Stimulated activated effector memory CD8-positive, alpha-beta T cell treated with anti-CD3 and anti-CD28 coated beads, Interleukin-12 subunit alpha, Interleukin-12 subunit beta, amount 100 ng/mL, for 72 hours (primary cell): ENCODE measurements around the gene NT5DC3.
"Not testable (repeated sequence)": the region's sequence is repeated elsewhere in the genome, so short reads cannot be mapped to it uniquely, and the experiment has no call there.

Experiments used
- ATAC-seq: fragments of 150-1000 bp; cut with Tn5 transposase; 2 replicates; pipeline ENCODE4 v1.10.0; 2021
- DNase-seq, 2 donors: peaks; one replicate each; pipeline ENCODE4 v3.0.0; 2021 to 2022; ENCODE audit warnings: low spot score in 2 of 2
- H3K27ac Mint-ChIP-seq: one replicate; pipeline ENCODE4 v1.8.0; 2022; ENCODE audit warnings: mild to moderate bottlenecking, mixed read lengths
- H3K36me3 Mint-ChIP-seq: one replicate; pipeline ENCODE4 v1.8.0; 2022; ENCODE audit warnings: mild to moderate bottlenecking, mixed read lengths
- H3K4me1 Mint-ChIP-seq: one replicate; pipeline ENCODE4 v1.8.0; 2022; ENCODE audit warnings: mixed read lengths
- H3K4me3 Mint-ChIP-seq: one replicate; pipeline ENCODE4 v1.8.0; 2022; ENCODE audit warnings: mild to moderate bottlenecking, mixed read lengths
- H3K9me3 Mint-ChIP-seq: one replicate; pipeline ENCODE4 v1.8.0; 2022; ENCODE audit warnings: mixed read lengths

NT5DC3 gene

DNA sequence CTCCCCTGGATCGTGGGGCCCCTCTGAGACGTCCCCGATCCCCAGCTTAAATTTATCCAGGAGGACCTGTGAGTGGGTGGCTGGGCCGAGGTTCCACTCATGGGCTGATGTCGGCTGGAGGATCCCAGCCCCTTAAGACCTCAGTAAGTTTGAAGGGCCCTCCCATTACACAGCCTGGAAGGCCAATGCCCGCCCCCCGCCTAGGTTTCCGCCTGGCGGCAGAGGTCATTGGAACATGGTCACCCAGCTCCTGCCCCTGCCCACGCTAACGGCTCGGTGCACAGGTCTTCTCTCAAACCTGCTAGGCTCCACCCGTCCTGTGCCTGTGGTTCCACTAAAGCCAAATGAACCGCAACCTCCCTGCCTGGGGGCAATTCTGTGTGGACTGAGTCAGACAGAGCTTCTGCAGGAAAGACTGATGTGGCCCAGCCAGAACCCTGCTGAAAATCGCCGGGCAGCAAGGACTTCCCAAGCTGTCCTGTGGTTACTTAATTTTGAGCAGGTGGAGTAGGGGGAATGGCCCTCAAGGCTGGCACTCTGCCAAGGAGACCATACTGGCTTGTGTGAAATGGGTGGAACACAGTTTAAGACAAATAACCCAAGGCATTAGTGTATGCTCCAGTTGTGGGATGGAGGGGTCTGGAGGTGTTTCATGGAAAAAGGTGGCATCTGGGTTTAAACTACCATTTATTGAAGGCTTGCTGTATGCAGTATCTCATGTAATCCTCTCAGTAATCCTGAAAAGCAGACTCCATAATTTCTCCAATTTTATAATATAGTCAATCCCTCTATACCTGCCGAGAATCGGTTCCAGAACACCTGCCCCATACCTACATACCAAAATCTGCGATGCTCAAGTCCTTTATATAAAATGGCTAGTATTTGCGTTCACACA lies 903 bp upstream of the NT5DC3 start:
- peak; percentile 75 for ATAC-seq
- H3K27ac Mint-ChIP-seq, result peak overlapping the region; percentile 88
- H3K4me3 Mint-ChIP-seq, result peak overlapping the region; percentile 87
- peaks cover 15% of the 10 kb centered on the region for H3K36me3 Mint-ChIP-seq
- DNase-seq, result peak; percentile 43 to 72
- peaks cover 26% of the 10 kb centered on the region for H3K4me1 Mint-ChIP-seq
- H3K9me3 Mint-ChIP-seq, result no peaks in the 10 kb centered on the region

- peak; percentile 63 for ATAC-seq
Observed at GRCh38 chr12:103840462-103840875, 565 bp downstream of the NT5DC3 start.

DNA sequence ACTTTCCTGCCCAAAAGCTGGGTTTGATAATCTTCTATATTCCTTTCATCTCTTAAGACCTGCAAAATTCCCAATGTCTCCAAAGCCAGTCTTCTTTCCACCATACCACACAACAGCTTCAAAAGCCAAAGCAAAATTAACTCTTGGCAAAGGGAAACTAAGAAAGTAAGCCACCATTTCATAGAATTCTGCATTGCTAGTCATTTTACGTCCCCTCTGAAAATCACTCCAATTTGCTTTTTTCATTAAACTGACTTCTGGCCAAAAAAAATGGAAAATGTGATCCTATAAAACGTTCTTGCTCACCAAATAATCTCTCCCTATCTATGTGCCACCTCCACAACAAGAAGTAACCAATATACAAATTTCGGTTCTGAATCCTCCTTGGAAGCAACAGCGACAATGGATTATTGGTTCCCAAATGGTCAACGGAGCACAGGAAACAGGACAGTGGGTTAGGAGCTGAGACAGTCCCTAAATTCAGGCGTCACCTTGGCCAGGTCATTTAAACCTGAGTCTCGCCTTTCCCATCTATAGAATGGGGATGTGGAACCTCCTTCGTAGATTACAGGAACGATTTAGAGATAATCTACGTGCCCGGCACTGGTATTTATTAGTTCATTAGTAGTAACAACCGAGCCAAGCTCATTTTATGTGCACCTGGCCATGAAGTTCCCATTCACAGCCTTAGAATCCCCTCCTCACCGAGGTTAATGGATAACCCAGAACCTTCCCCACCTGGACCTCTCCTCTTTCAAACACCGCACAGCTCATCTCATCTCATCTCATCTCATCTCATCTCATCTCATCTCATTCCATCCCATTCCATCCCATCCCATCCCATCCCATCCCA lies 1.2 kb downstream of the NT5DC3 start:
- Mint-ChIP-seq H3K4me3 (peak overlapping the region; percentile 87), H3K36me3 (peaks cover 15% of the 10 kb centered on the region), H3K4me1 (peaks cover 26% of the 10 kb centered on the region), H3K9me3 (no peaks in the 10 kb centered on the region), H3K27ac (peak overlapping the region; percentile 88)
- DNase-seq (no peak), ATAC-seq (no peak)

More at GRCh38 chr12:103840462-103840875, 565 bp downstream of the NT5DC3 start:
- H3K4me3 Mint-ChIP-seq, result peak overlapping the region; percentile 87
- H3K27ac Mint-ChIP-seq, result peak overlapping the region; percentile 88
- DNase-seq, result peak in 1 of 2 donors; percentile 70
- no peaks in the 10 kb centered on the region for H3K9me3 Mint-ChIP-seq
- H3K36me3 Mint-ChIP-seq, result peaks cover 15% of the 10 kb centered on the region
- H3K4me1 Mint-ChIP-seq, result peaks cover 26% of the 10 kb centered on the region

GRCh38 chr12:103839103-103839502 lies 1.9 kb downstream of the NT5DC3 start:
- Mint-ChIP-seq H3K27ac (no peak overlapping the region), H3K36me3 (peaks cover 15% of the 10 kb centered on the region), H3K4me1 (peaks cover 26% of the 10 kb centered on the region), H3K4me3 (peak overlapping the region; percentile 87), H3K9me3 (no peaks in the 10 kb centered on the region)
- DNase-seq (no peak), ATAC-seq (no peak)

- Mint-ChIP-seq H3K4me1 (peaks cover 26% of the 10 kb centered on the region), H3K27ac (no peak overlapping the region), H3K9me3 (no peaks in the 10 kb centered on the region), H3K4me3 (no peak overlapping the region), H3K36me3 (peaks cover 15% of the 10 kb centered on the region)
- DNase-seq (no peak), ATAC-seq (no peak)
Observed at GRCh38 chr12:103838254-103838914, 2.6 kb downstream of the NT5DC3 start.

GRCh38 chr12:103836345-103836744 lies 4.7 kb downstream of the NT5DC3 start:
- peaks cover 6% of the 10 kb centered on the region for H3K36me3 Mint-ChIP-seq
- H3K4me1 Mint-ChIP-seq, result peaks cover 17% of the 10 kb centered on the region
- DNase-seq (no peak), ATAC-seq (no peak)
- no peak overlapping the region for H3K27ac Mint-ChIP-seq
- no peaks in the 10 kb centered on the region for H3K9me3 Mint-ChIP-seq
- H3K4me3 Mint-ChIP-seq, result no peak overlapping the region

GRCh38 chr12:103835747-103836335 lies 5.2 kb downstream of the NT5DC3 start:
- peaks cover 17% of the 10 kb centered on the region for H3K4me1 Mint-ChIP-seq
- not testable (repeated sequence) for H3K9me3 Mint-ChIP-seq, ATAC-seq, H3K27ac Mint-ChIP-seq, H3K4me3 Mint-ChIP-seq, DNase-seq, H3K36me3 Mint-ChIP-seq

GRCh38 chr12:103834942-103835341 lies 6.1 kb downstream of the NT5DC3 start:
- H3K27ac Mint-ChIP-seq, result no peak overlapping the region
- ATAC-seq (no peak), DNase-seq (no peak)
- H3K4me1 Mint-ChIP-seq, result peaks cover 10% of the 10 kb centered on the region
- no peak overlapping the region for H3K4me3 Mint-ChIP-seq
- H3K9me3 Mint-ChIP-seq, result no peaks in the 10 kb centered on the region
- no peaks in the 10 kb centered on the region for H3K36me3 Mint-ChIP-seq

DNA sequence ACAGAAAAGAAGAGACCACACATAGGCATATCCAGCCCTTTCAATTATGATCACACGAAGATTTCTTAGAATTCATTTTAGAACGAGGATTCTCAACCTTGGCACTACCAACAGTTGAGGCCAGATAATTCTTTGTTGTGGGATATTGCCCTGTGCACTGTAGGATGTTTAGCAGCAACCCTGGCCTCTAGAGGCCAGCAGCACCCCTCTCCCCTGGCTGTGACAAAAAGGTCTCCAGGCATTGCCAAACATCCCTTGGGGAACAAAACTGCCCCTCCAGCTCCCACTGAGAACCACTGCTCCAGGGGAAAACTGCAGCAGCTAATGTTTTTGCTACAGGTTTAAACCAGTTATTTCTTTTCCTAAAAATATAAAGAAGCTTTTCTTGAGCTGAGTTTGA lies 7.1 kb downstream of the NT5DC3 start:
- ATAC-seq (no peak), DNase-seq (no peak)
- Mint-ChIP-seq H3K27ac (no peak overlapping the region), H3K9me3 (no peaks in the 10 kb centered on the region), H3K4me3 (no peak overlapping the region), H3K36me3 (no peaks in the 10 kb centered on the region), H3K4me1 (no peaks in the 10 kb centered on the region)

DNA sequence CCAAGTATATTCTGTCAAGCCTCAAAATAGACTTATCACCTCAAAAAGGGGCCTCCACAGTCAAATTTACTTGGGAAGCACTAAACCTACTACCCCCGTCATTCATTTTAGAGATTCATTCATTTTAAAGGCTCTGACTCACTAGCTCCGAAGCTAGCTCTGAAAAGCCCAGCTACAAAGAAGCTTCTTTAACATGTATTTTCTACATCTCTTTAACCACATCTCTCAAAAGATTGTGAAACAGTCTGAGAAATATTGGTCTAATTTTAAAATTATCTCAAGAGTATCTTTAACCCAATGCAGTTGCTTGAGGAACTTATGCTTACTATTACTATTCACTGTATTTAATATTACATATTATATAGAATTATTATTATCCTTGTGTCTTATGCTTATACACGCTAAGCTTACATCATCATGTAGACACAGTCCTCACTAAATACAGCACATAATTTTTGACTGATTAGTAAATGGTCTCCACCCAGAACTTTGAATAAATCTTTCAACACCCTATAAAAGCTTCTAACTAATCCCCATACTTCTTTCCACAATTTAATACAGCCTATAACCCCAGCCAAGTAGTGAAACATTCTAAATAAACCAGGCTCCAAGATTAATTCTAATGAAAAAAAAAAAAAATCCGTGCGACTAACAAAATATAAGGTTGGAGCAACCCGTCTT lies 7.8 kb downstream of the NT5DC3 start:
- no peaks in the 10 kb centered on the region for H3K4me1 Mint-ChIP-seq
- H3K9me3 Mint-ChIP-seq, result no peaks in the 10 kb centered on the region
- H3K36me3 Mint-ChIP-seq, result no peaks in the 10 kb centered on the region
- no peak overlapping the region for H3K4me3 Mint-ChIP-seq
- DNase-seq, result no peak
- ATAC-seq, result no peak
- no peak overlapping the region for H3K27ac Mint-ChIP-seq

- ATAC-seq (no peak), DNase-seq (no peak)
- no peaks in the 10 kb centered on the region for H3K9me3 Mint-ChIP-seq
- no peak overlapping the region for H3K27ac Mint-ChIP-seq
- H3K4me3 Mint-ChIP-seq, result no peak overlapping the region
- no peaks in the 10 kb centered on the region for H3K4me1 Mint-ChIP-seq
- H3K36me3 Mint-ChIP-seq, result no peaks in the 10 kb centered on the region
Observed at GRCh38 chr12:103832048-103832997, 8.7 kb downstream of the NT5DC3 start.

GRCh38 chr12:103830730-103831320 lies 10.2 kb downstream of the NT5DC3 start:
- H3K27ac Mint-ChIP-seq, result no peak overlapping the region
- H3K4me1 Mint-ChIP-seq, result no peaks in the 10 kb centered on the region
- DNase-seq (no peak), ATAC-seq (no peak)
- no peaks in the 10 kb centered on the region for H3K36me3 Mint-ChIP-seq
- no peak overlapping the region for H3K4me3 Mint-ChIP-seq
- no peaks in the 10 kb centered on the region for H3K9me3 Mint-ChIP-seq

- ATAC-seq (no peak), DNase-seq (no peak)
- Mint-ChIP-seq H3K27ac (no peak overlapping the region), H3K36me3 (no peaks in the 10 kb centered on the region), H3K9me3 (no peaks in the 10 kb centered on the region), H3K4me3 (no peak overlapping the region), H3K4me1 (no peaks in the 10 kb centered on the region)
Observed at GRCh38 chr12:103830025-103830725, 10.9 kb downstream of the NT5DC3 start.
